Measurements from ENCODE around the gene TOLLIP. TPM values are rescaled to one million over a fixed set of nuclear protein-coding genes. Genes with fewer than 3 reads are reported as not detected.

The TOLLIP gene
- total RNA-seq, 1 experiment from 2014 or later: 78.3 TPM

DNA sequence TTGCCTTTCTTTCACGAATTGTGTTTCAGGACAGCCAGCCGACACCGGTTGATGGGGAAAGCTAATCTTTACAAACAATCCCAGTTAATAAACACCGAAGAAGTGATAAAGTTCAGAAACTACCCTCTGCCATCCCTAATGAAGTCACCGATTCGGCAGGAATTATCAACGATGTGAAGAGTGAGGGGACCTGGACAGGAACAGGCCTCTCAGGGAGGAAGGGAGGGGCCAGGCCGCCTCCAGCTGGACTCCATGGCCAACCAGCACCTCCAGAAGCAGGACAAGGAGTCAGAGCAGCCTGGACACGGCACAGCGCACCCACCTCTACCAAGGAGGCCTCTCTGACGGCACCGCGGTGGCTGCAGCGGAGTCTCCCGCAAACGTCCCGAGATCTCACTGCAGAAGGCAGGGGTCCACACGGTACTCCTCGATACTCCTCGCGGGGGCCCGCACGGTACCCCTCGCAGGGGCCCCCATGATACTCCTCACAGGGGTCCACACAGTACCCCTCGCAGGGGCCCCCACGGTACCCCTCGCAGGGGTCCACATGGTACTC, 3.9 kb downstream of the TOLLIP start:
- DNase-seq: no peak

DNA sequence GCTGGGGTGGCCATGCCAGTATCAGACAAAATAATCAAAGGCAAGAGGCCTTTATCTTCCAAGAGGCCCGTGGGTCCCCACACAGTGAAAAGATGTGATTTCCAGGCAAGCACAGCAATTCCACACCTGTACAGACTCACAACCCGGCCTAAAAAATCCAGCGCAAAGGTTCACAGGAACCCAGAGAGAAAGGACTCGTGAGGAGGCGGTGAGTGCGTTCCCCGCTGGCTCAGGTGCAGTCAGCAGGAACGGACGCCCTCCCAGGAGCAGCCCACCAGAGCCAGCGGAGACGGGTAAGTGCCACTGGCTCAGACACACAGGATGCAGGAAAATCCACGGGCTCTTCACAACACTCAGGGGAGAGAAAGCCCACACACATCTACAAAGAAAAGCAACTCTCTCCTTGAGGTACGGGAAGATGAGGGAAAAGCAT, 4.4 kb downstream of the TOLLIP start:
- no peaks in the 10 kb centered on the region for H3K9me3 ChIP-seq
- DNase-seq: no peak
- Mint-ChIP-seq H3K27me3 (ENCODE audit: insufficient read depth, unreplicated experiment) (no peaks in the 10 kb centered on the region), H3K9me3 (ENCODE audit: unreplicated experiment) (no peaks in the 10 kb centered on the region), H3K27ac (ENCODE audit: unreplicated experiment) (peak overlapping the region; percentile 54), H3K4me3 (ENCODE audit: unreplicated experiment) (no peak overlapping the region), H3K36me3 (ENCODE audit: insufficient read depth, unreplicated experiment) (peaks cover 15% of the 10 kb centered on the region), H3K4me1 (ENCODE audit: low read depth, unreplicated experiment) (peaks cover 7% of the 10 kb centered on the region)
- intact Hi-C loops (cut with micrococcal nuclease; ENCODE audit: unreplicated experiment): no loop called here
- H3K27me3 ChIP-seq (replicated peaks; ENCODE audit: control insufficient read depth, insufficient read depth, low read length): no peaks in the 10 kb centered on the region
- H3K36me3 ChIP-seq (ENCODE audit: control insufficient read depth, insufficient read depth, low read length): no peaks in the 10 kb centered on the region
- TF ChIP-seq, protein P1, sequence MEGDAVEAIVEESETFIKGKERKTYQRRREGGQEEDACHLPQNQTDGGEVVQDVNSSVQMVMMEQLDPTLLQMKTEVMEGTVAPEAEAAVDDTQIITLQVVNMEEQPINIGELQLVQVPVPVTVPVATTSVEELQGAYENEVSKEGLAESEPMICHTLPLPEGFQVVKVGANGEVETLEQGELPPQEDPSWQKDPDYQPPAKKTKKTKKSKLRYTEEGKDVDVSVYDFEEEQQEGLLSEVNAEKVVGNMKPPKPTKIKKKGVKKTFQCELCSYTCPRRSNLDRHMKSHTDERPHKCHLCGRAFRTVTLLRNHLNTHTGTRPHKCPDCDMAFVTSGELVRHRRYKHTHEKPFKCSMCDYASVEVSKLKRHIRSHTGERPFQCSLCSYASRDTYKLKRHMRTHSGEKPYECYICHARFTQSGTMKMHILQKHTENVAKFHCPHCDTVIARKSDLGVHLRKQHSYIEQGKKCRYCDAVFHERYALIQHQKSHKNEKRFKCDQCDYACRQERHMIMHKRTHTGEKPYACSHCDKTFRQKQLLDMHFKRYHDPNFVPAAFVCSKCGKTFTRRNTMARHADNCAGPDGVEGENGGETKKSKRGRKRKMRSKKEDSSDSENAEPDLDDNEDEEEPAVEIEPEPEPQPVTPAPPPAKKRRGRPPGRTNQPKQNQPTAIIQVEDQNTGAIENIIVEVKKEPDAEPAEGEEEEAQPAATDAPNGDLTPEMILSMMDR (IDR thresholded peaks at IDR 0.05; ENCODE audit: insufficient read depth in 1 of 2, low read depth in 1 of 2, low read length in 1 of 2, severe bottlenecking in 1 of 2, unreplicated experiment in 1 of 2): no peak
- POLR2A ChIA-PET: interaction anchor here (0.5 kb wide), 1 partner anchor 51 kb away, joined by 3 read pairs; no protein-coding TSS in a partner anchor
- peaks cover 26% of the 10 kb centered on the region for H3K4me1 ChIP-seq
- no peak overlapping the region for H3K4me3 ChIP-seq (ENCODE audit: low read depth, low read length)
- CTCF ChIA-PET: no interaction called here
- no TSS peak for BruUV-seq (replicated peaks)

More for the DNA sequence above, 3.9 kb downstream of the TOLLIP start:
- H3K9me3 Mint-ChIP-seq (ENCODE audit: unreplicated experiment): no peaks in the 10 kb centered on the region
- H3K36me3 Mint-ChIP-seq (ENCODE audit: insufficient read depth, unreplicated experiment): peaks cover 15% of the 10 kb centered on the region
- no peaks in the 10 kb centered on the region for H3K27me3 ChIP-seq (replicated peaks; ENCODE audit: control insufficient read depth, insufficient read depth, low read length)
- H3K9me3 ChIP-seq: no peaks in the 10 kb centered on the region
- intact Hi-C loops (cut with micrococcal nuclease; ENCODE audit: unreplicated experiment): no loop called here
- ChIA-PET CTCF (no interaction called here), POLR2A (no interaction called here)
- H3K4me1 Mint-ChIP-seq (ENCODE audit: low read depth, unreplicated experiment): peaks cover 10% of the 10 kb centered on the region
- H3K4me1 ChIP-seq: peaks cover 26% of the 10 kb centered on the region
- H3K36me3 ChIP-seq (ENCODE audit: control insufficient read depth, insufficient read depth, low read length): no peaks in the 10 kb centered on the region
- BruUV-seq (replicated peaks): no TSS peak
- no peak overlapping the region for H3K4me3 Mint-ChIP-seq (ENCODE audit: unreplicated experiment)
- no peak overlapping the region for H3K4me3 ChIP-seq (ENCODE audit: low read depth, low read length)
- TF ChIP-seq, protein P1 (IDR thresholded peaks at IDR 0.05; ENCODE audit: insufficient read depth in 1 of 2, low read depth in 1 of 2, low read length in 1 of 2, severe bottlenecking in 1 of 2, unreplicated experiment in 1 of 2): no peak
- no peaks in the 10 kb centered on the region for H3K27me3 Mint-ChIP-seq (ENCODE audit: insufficient read depth, unreplicated experiment)
- H3K27ac Mint-ChIP-seq (ENCODE audit: unreplicated experiment): peak overlapping the region; percentile 54

DNA sequence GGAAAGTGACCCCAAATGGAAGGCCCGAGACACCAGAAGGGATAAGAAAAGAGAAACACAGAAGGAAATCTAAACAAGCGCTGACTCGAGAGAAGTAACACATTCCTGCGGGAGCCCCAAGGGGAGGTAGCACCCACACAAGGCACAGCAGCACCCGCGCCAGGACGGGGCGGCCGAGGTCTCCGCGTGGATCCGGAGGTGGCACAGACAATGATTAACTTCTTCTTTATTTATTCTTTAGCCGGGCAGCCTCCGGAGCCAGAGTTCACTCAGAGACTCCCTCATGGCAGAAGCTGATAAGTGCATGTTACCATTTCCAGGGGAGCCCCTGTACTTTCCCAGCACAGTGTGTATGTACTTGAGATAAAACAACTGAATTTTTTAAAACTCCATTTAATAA, 5.1 kb downstream of the TOLLIP start:
- H3K36me3 ChIP-seq (ENCODE audit: control insufficient read depth, insufficient read depth, low read length): no peaks in the 10 kb centered on the region
- CTCF ChIA-PET: interaction anchor here (0.6 kb wide), 1 partner anchor 529 kb away, joined by 3 read pairs; no protein-coding TSS in a partner anchor
- intact Hi-C loops (cut with micrococcal nuclease; ENCODE audit: unreplicated experiment): no loop called here
- POLR2A ChIA-PET: interaction anchor here (0.5 kb wide), 1 partner anchor 51 kb away, joined by 3 read pairs; no protein-coding TSS in a partner anchor
- H3K27me3 ChIP-seq (replicated peaks; ENCODE audit: control insufficient read depth, insufficient read depth, low read length): no peaks in the 10 kb centered on the region
- TF ChIP-seq, protein P1 (IDR thresholded peaks at IDR 0.05; ENCODE audit: insufficient read depth in 1 of 2, low read depth in 1 of 2, low read length in 1 of 2, severe bottlenecking in 1 of 2, unreplicated experiment in 1 of 2): no peak
- no peaks in the 10 kb centered on the region for H3K9me3 ChIP-seq
- BruUV-seq (replicated peaks): no TSS peak
- no peak overlapping the region for H3K4me3 ChIP-seq (ENCODE audit: low read depth, low read length)
- no peak for DNase-seq
- Mint-ChIP-seq H3K4me1 (ENCODE audit: low read depth, unreplicated experiment) (peaks cover 7% of the 10 kb centered on the region), H3K4me3 (ENCODE audit: unreplicated experiment) (peak overlapping the region; percentile 22), H3K9me3 (ENCODE audit: unreplicated experiment) (no peaks in the 10 kb centered on the region), H3K27me3 (ENCODE audit: insufficient read depth, unreplicated experiment) (no peaks in the 10 kb centered on the region), H3K36me3 (ENCODE audit: insufficient read depth, unreplicated experiment) (peaks cover 15% of the 10 kb centered on the region), H3K27ac (ENCODE audit: unreplicated experiment) (peak overlapping the region; percentile 54)
- peaks cover 30% of the 10 kb centered on the region for H3K4me1 ChIP-seq

All from Caco-2 (cell line).